GM10266 (cell line): ENCODE measurements around the gene DNAJC1.

Experiments used
- DNase-seq: peaks from one replicate; pipeline ENCODE4 v3.0.0; 2012; ENCODE audit errors: extremely low spot score
- TF ChIP-seq, protein P1 (sequence below): IDR thresholded peaks from 2 replicates; pipeline ENCODE4 v1.5.1; 2012; ENCODE audit warnings: mild to moderate bottlenecking, low read depth; ENCODE audit not compliant: control insufficient read depth, insufficient read depth; ENCODE audit errors: missing control alignments

DNAJC1 gene

GRCh38 chr10:21969326-21970287 lies 33.9 kb downstream of the DNAJC1 start:
- no peak for DNase-seq
- TF ChIP-seq, protein P1, sequence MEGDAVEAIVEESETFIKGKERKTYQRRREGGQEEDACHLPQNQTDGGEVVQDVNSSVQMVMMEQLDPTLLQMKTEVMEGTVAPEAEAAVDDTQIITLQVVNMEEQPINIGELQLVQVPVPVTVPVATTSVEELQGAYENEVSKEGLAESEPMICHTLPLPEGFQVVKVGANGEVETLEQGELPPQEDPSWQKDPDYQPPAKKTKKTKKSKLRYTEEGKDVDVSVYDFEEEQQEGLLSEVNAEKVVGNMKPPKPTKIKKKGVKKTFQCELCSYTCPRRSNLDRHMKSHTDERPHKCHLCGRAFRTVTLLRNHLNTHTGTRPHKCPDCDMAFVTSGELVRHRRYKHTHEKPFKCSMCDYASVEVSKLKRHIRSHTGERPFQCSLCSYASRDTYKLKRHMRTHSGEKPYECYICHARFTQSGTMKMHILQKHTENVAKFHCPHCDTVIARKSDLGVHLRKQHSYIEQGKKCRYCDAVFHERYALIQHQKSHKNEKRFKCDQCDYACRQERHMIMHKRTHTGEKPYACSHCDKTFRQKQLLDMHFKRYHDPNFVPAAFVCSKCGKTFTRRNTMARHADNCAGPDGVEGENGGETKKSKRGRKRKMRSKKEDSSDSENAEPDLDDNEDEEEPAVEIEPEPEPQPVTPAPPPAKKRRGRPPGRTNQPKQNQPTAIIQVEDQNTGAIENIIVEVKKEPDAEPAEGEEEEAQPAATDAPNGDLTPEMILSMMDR = no peak

DNA sequence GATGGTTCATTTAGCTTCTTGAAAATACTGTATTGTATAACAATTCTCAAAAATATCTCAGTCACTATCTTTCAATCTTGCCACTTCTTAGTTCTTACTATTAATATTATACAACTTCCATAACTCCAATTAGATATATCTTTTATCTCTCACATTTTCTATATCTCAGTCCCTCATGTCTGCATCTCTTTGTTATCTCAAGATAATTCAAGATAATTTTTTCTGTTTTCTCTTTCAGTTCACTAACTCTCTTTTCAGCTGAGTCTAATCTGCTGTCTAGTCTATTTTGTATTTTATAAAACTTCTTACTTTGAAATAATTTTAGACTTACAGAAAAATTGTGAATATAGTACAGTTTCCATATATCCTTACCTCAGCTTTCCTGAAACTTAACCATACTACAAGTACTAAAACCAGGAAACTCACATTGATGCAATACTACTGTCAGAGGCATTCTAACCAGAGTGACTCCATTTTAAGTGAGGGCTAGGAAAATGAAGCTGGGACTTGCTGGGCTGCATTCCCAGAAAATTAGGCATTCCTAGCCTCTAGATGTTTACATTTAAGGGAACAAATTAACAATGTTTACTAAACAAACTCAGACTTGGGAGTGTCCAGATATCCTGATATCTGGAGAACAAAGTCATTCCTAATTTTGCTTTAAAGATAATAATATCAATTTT lies 38.4 kb downstream of the DNAJC1 start:
- DNase-seq = no peak
- TF ChIP-seq, protein P1 = no peak

DNA sequence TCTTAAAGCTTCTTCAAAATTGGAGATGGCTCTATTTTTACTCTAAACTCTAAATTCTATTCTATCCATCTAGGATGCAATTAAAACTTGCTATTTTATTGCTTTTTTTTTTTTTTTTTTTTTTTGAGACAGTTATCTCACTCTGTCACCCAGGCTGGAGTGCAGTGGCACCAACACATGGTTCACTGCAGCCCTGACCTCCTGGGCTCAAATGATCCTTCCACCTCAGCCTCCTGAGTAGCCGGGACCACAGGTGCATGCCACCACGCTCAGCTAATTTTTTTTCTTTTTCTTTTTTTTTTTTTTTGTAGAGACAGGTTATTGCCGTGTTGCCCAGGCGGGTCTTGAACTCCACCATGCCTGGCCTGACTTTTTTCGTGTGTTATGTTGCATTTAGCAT lies 41.2 kb downstream of the DNAJC1 start:
- TF ChIP-seq, protein P1 = no peak
- DNase-seq = no peak

DNA sequence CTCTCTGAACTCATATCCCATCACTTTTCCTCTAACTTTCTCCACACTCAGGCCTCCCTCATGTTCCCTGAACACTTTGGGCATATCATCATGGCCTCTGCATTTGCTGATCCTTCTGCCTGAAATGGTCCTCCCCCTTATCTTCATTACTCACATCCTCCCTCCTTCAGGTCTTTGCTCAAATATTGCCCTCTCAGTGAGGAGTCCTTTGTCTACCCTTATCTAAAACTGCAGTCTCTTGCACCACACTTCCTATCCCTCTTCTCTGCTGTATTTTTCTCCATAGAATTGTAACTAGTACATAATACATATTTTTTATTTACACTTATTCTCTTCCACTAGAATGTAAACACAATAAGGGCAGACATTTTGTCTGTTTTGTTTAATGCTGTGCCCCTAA lies 41.7 kb downstream of the DNAJC1 start:
- TF ChIP-seq, protein P1 = no peak
- DNase-seq = no peak

DNA sequence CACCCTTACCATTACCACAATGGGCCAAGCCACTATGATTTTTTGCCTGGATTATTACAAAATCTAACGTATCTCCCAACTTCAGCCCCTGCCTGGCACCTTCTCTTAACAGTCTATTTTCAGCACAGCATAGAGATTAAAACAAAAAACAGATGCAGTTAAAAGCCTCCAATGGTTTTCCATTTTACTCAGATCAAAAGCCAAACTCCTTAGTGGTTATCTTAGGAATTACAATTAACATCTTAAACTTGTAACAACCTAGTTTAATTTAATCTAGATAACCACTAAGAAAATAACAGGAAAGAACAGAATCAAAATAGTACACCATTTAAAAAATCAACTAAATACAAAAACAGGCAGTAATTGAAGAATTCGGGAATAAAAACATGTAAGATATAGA lies 43.5 kb downstream of the DNAJC1 start:
- DNase-seq = no peak
- TF ChIP-seq, protein P1 = no peak

- TF ChIP-seq, protein P1 = no peak
- no peak for DNase-seq
Observed at GRCh38 chr10:21954690-21955089, 48.8 kb downstream of the DNAJC1 start.

DNA sequence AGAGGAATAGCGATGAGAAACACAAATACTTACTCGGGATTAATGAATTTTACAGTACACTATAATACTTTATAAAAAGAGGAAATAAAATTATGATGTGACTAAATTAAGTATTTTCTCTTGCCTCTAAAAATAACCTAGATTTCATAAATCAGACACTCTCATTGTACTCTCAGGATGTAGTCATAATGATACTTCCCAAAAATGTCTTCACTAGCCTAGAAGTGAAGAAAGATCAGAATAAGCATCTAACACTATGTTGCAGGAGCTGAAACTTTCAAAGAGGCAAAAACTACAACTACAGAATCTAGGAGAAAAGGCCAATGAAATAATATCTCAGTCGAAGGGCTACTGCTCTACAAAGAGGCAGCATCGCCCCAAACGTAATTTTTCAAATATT lies 49.4 kb downstream of the DNAJC1 start:
- peak; percentile 5 for DNase-seq
- TF ChIP-seq, protein P1 = no peak
